HG03196 (cell line): ENCODE measurements around the gene OCIAD1.
"Not testable (repeated sequence)": the region's sequence is repeated elsewhere in the genome, so short reads cannot be mapped to it uniquely, and the experiment has no call there.

ENCODE experiments used
- ATAC-seq: cut with Tn5 transposase; IDR thresholded peaks from one replicate; pipeline ENCODE4 v1.9.1; 2021; ENCODE audit not compliant: unreplicated experiment

Gene OCIAD1, protein sequence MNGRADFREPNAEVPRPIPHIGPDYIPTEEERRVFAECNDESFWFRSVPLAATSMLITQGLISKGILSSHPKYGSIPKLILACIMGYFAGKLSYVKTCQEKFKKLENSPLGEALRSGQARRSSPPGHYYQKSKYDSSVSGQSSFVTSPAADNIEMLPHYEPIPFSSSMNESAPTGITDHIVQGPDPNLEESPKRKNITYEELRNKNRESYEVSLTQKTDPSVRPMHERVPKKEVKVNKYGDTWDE

DNA sequence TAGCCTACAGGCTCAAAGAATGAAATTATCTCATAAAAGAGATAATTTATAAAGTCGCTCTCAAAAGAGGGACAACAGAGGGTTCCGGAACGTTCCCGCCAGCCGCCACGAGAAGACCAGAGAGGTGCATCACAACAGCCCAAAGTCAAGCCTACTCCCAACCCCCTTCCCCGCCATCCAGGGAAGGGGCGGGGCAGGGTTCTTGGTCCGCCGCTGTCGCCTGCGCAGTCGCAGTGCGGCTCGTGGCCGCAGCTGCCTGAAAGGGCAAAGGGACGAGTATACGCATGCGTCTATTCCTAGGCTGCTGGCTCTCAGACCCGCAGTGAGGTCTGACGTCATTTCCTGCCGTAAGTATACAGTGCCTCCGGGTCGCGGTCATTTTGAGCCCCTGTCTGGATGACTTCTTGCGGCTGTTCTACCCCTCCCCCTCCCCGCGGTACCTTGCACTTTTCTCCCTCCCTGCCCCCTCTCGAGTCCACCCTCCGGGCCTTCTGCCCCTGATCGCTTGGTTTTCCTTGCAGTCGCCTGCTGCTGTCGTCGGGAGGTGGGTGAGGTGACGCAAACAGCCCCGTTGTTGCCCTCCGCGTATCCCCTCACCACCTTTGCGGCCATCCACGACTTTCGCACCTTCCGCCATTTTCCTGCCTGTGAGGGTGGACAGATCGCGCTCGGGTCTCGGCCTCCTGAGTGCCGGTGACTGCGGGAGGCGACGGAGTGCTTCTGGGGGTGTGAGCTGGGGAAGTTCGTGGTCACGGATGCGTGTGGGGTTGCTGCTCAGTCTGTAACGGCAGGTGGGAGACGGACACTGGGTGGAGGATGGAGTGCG lies at the start of gene OCIAD1:
Gene OCIAD1 (plus strand): TSS at position 383 of the 826 bp plus-strand sequence. CDS start 1,537 bp downstream, outside the sequence.
- peak; percentile 99 for ATAC-seq

DNA sequence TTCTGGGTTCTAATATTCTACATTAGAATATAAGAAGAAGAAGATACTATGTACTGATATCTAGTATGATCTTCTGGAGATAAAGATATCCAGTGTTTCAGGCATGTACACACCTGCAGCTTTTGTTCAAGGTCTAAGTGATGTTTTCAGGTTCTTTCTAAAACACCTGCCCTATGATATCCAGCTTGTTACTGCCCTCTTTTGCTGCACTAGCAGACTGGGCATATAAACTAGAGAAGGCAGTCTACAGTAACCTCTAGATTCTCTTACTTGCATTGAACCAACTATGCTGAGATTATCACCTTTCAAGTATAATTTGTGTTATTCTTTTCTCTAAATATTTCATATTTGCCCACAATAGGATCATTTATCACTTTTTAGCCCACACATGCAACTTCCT lies 48.9 kb upstream of the OCIAD1 start:
- no peak for ATAC-seq

DNA sequence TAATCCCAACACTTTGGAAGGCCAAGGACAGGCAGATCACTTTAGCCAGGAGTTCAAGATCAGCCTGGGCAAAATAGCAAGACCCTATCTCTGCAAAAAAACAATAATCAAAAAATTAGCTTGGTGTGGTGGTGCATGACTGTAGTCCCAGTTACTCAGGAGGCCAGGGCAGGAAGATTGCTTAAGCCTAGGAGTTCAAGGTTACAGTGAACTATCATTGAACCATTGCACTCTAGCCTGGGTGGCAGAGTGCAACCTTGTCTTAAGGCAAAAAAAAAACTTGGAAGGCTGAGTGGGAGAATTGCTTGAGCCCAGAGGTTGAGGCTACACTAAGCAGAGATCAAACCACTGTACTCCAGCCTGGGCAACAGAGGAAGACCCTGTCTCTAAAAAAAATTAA lies 45.6 kb upstream of the OCIAD1 start:
- ATAC-seq, result no peak

DNA sequence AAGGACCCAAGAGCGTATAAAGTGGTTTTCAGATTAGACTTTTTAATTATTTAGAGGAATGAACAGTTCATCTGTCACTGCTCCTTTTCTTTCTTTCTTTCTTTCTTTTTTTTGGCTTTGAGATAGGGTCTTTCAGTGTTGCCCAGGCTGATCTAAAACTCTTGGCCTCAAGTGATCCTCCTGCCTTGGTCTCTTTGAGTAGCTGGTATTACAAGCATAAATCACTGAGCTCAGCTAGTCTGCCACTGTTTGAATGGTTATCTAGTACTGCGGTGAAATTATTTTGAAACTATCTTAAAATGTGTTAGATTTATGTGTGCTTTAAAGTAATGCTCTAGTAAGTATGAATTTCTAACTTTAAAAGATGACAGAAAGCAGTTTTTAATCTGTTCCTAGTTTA lies 44.3 kb upstream of the OCIAD1 start:
- ATAC-seq, result no peak

DNA sequence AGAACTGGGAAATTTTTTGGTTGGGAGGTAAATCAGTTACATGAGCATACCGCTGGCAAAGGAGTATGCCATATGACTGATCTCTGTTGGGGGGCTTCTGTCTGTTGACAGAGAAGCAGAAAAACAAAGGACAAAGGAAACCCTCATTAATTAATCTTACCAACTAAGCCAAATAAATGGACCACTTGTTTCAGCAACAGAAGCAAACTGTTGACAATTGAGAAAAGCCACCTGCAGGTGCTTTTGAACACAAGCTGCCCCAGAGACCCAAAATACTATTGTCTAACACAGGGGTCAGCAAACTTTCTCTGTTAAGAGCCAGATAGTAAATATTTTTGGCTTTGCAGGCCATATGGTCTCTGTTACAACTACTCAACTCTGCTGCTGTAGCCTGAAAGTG lies 43.8 kb upstream of the OCIAD1 start:
- no peak for ATAC-seq

DNA sequence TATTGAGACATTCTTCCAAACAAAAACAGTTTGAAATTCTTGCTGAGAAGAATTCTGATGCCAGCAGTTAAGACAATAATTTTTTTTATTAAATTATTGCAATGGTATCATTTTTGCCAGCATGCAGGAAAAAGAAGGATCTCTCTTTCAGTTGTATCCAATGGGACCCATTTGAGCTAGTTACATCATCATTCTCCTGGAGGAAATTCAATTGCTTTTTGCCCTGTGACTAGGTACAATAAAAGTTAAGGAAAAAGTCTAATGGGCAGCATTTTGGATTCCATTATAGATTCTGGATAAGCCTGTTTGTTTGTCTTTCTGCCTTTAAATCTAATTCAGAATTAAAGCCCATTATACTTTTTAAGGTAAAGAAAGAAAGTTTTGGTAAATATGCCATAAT lies 40.3 kb upstream of the OCIAD1 start:
- no peak for ATAC-seq

- no peak for ATAC-seq
These were observed 39.6 kb upstream of the OCIAD1 start for GRCh38 chr4:48791313-48791712.

- ATAC-seq, result no peak
These were observed 38.4 kb upstream of the OCIAD1 start for GRCh38 chr4:48792348-48793006.

DNA sequence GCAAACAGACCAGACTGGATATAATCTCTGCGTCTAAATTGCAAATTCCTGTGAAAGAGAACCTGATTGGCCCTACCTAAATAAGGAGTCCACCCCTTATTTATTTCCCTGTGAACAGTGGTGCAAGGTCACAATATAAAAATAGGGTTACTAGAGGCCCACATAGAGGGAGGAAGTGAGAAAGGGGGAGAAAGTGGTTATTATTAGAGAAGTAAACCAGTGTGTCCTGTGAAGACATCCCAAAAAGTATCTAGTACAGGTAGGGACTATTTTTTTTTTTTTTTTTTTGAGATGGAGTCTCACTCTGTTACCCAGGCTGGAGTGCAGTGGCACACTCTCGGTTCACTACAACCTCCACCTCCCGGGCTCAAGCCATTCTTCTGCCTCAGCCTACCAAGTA lies 35.8 kb upstream of the OCIAD1 start:
- ATAC-seq, result no peak

DNA sequence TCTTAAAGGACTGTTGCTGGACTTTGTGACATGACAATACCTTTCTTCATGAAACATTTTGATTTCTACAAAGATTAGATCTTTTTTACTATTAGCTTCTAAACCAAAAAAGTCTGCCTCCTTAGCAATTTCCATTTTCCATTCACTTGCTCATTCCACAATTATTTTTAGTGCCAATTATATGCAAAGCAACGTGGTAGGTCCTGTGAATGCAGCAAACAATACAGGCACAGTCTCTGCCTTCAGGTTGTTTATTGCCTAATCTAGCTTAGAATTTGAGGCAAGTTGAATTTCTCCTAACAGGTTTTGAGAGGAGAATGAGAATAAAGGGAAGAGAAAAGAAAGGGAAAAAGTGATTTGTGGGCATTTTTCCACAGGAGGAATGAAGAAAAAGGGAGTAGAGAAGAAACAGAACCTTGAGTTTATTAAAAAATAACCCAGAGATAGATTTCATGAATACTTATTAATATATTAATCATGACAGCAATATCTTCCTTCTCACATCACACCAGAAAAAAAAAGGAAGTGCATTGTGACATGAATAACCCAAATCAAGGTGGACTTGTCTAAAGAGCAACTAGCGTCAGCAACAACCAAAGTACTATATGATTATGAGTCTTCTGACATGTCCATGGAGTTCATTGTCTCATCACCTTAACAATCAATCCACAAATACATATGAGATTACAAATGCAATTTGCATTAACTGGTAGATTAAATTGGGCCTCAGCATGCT lies 34.5 kb upstream of the OCIAD1 start:
- ATAC-seq, result no peak

- no peak for ATAC-seq
These were observed 33.8 kb upstream of the OCIAD1 start for GRCh38 chr4:48796927-48797679.

DNA sequence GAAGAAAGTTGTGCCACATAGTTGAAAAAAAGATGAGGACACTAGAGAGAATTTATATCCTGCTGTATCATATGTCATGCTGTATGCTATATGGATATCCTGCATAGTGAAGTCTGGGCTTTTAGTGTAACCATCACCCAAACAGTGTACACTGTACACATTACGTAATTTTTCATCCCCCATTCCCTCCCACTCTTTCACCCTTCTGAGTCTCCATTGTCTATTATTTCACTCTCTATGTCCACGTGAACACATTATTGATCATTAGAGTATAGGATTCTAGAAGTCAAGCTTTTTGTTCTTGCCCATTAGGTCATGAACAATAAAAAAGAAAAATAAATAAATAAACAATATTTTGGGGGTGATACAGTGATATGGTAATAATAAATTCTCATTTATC lies 32.8 kb upstream of the OCIAD1 start:
- no peak for ATAC-seq

- no peak for ATAC-seq
These were observed 31.7 kb upstream of the OCIAD1 start for GRCh38 chr4:48799157-48799556.

DNA sequence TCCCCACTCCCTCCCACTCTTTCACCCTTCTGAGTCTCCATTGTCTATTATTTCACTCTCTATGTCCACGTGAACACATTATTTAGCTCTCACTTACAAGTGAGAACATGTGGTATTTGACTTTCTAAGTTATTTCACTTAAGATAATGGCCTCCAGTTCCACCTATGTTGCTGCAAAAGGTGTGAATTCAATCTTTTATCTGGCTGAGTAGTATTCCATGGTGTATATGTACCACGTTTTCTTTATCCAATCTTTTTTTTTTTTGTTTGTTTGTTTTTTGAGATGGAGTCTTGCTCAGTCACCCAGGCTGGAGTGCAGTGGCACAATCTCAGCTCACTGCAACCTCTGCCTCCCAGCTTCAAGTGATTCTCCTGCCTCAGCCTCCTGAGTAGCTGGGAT lies 30.7 kb upstream of the OCIAD1 start:
- not testable (repeated sequence) for ATAC-seq

DNA sequence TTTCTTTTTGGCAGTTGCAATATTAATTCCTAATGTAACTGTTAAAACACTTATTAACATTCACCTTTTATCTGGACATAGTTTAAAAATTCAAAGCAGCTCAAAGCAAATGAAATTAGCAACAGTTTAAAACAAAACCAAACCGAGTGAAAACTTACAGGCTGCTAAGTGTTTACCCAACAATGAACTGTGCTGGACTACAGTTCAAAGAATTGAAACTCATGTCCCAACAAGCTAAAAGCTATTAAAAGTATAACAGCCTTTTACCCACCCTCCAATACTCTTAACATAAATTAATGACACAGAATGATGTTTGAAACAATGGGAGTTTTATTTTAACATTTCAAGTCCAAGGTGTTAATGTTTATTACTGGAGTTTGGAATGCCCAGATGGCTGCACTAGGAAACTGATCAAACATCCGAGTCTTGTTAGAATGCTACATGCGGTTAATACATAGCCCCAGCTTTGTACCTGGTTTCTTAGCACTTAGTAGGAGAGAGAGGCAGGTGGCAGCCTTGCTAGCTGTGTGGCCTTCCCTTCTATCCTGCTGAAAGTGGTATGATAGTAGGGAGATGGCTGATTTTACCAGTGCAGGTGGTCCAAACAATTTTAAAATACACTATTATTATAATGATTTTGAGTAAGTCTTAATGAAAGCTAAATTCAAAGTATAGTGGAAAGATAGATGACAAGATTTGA lies 29.7 kb upstream of the OCIAD1 start:
- ATAC-seq, result no peak

DNA sequence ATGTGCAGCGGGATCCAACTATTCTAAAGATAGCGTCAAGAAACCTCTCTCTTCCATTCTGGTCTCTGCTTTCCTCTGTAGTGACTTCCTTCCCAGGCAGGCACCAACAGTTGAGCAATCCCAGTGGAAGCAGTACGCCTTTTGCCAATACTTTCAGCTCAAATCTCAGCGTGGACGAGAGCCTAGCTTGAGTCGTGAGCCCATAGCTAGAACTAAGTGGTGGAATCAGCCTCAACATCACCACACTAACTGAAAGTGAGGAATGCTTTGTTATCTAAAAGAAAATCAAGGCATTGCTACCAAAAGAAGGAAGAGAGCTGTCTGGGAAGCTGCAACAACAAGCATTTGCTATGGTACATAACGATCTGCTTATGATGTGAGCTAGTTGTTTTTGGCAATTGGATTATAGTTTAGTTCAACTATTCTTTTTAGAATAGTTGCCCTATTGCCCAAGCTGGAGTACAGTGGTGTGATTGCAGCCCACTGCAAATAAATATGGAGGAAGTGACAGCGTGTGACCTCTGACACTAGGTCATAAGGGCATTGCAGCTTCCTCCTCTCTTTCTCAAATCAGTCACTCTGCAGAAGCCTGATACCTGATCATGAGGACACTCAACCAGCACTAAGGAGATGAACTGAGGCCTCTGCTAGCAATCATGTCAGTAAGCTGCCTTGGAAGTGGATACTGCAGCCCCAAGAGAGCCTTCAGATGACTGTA lies 26.1 kb upstream of the OCIAD1 start:
- no peak for ATAC-seq

DNA sequence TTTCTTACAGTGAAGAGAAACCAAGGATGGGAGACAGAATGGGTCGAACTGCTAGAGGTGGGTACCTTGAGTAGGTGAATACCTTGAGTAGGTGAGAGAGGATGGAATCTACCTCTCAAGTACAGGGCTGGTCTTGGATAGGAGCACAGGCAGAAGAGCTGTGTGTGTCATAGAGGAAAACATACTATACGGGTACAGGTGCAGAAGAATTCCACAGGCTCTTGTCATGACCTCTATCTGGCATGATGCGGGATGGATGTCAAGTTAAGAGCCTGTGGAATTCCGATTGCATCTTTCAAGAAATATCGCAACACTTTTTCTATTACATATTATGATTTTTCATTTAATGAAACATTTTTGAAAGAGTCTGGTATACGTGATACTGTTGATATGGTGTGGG lies 18.0 kb upstream of the OCIAD1 start:
- no peak for ATAC-seq

DNA sequence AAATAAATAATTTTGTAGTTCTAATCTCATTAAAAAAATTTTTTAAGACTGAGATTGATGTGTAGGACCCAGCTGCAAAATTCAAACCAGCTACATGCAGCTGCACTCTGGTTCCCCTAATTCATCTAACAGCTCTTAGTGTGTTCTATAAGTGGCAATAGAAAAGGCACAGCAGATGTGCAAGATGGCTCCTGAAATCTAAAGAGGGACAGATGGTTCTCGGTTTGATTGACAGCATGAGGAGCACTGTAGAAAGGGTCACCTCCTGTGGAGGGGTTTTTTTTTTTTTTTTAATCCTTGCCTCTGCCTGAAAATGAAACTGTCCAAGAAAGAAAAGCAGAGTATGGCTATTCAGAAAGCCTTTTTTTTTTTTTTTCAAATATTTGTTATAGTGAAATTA lies 16.9 kb upstream of the OCIAD1 start:
- no peak for ATAC-seq

GRCh38 chr4:48815483-48815882 lies 15.4 kb upstream of the OCIAD1 start:
- ATAC-seq, result no peak
